ENCODE data around the gene SMYD2.

The SMYD2 gene

DNA sequence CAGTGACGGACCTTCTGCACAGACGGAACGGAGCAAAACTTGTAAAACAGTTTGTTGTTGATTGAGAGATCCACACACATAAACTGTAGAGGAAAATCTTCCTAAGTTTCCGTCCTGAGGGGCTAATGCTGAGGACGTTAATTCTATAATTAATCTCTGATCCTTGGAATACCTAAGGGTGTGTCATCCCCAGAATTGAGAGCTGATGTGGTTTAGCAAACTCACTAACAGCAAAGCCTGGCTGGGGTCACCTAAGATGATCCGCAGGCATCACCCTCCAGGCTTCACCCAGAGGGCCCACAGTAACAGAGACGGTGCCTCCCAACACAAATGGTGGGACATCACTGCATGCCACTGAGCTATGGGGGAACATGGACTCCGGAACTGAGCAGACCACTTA is 97.5 kb downstream of the SMYD2 start:
- no peak for DNase-seq (ENCODE audit: low read depth, low spot score)
- Histone ChIP-seq H3K27ac (ENCODE audit: low read length) (no peak overlapping the region), H3K4me3 (ENCODE audit: low read length) (no peak overlapping the region), H3K4me1 (ENCODE audit: control insufficient read depth, insufficient read depth, low read length) (0 out of 2 replicates have a peak, but pooled peaks cover 1% of the 10 kb centered on the region), H3K27me3 (ENCODE audit: control insufficient read depth, insufficient read depth, low read length) (no peaks in the 10 kb centered on the region), H3K9me3 (ENCODE audit: control insufficient read depth, insufficient read depth, low read length) (no peaks in the 10 kb centered on the region), H3K36me3 (ENCODE audit: control insufficient read depth, insufficient read depth, low read length) (peaks cover 9% of the 10 kb centered on the region)
- WGBS (ENCODE audit: insufficient coverage, insufficient read length), result no CpG with 5 or more reads among the region's 8 CpGs

DNA sequence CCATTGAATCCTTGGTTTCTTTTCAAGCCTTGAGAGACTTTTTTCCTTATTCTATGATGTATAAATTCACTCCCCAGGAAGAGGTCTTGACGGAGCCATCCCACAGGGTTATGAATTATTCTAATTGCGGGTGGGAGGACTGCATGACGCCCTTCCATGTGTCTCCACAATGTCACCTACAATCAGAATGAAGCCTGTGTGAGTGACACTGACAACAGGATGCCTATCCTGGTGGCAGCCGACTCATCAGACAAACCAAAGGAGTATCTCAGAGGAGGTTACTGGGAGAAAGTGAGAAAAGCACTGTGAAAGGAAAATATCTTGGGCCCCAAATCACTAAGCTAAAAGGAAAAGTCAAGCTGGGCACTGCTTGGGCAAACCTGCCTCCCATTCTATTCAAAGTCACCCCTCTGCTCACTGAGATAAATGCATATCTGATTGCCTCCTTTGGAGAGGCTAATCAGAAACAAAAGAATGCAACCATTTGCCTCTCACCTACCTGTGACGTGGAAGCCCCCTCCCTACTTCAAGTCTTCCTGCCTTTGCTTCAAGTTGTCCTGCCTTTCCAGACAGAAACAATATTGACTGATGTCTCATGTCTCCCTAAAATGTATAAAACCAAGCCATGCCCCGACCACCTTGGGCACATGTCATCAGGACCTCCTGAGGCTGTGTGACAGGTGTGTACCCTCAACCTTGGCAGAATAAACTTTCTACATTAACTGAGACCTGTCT is 98.4 kb downstream of the SMYD2 start:
- Histone ChIP-seq H3K27me3 (ENCODE audit: control insufficient read depth, insufficient read depth, low read length) (no peaks in the 10 kb centered on the region), H3K4me3 (ENCODE audit: low read length) (no peak overlapping the region), H3K27ac (ENCODE audit: low read length) (no peak overlapping the region), H3K36me3 (ENCODE audit: control insufficient read depth, insufficient read depth, low read length) (peaks cover 17% of the 10 kb centered on the region), H3K9me3 (ENCODE audit: control insufficient read depth, insufficient read depth, low read length) (no peaks in the 10 kb centered on the region), H3K4me1 (ENCODE audit: control insufficient read depth, insufficient read depth, low read length) (0 out of 2 replicates have a peak, but pooled peaks cover 1% of the 10 kb centered on the region)
- no peak for DNase-seq (ENCODE audit: low read depth, low spot score)
- WGBS (ENCODE audit: insufficient coverage, insufficient read length), result no CpG with 5 or more reads among the region's 6 CpGs

DNA sequence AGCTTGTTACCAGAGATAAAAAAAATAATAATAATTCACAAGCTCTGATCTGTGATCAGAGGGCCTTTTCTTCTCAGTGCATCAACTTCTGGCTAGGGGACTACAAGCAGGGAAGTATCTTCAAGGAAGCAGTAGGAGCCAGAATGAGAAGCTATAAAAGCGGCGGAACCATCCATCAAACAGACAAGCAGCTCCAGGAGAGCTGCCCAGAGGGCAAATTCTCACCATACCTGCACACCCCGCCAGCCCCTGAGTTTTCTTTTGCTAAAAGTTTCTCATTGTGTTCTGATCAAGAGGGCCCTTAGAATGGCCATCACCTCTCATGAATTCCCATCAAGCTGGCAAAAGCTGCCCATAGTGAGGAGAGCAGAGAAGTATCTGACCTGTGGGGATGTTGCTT is 99.4 kb downstream of the SMYD2 start:
- WGBS (ENCODE audit: insufficient coverage, insufficient read length), result no CpG with 5 or more reads among the region's 3 CpGs
- no peak for DNase-seq (ENCODE audit: low read depth, low spot score)
- Histone ChIP-seq H3K4me1 (ENCODE audit: control insufficient read depth, insufficient read depth, low read length) (0 out of 2 replicates have a peak, but pooled peaks cover 1% of the 10 kb centered on the region), H3K9me3 (ENCODE audit: control insufficient read depth, insufficient read depth, low read length) (no peaks in the 10 kb centered on the region), H3K27me3 (ENCODE audit: control insufficient read depth, insufficient read depth, low read length) (no peaks in the 10 kb centered on the region), H3K36me3 (ENCODE audit: control insufficient read depth, insufficient read depth, low read length) (peaks cover 17% of the 10 kb centered on the region), H3K27ac (ENCODE audit: low read length) (no peak overlapping the region), H3K4me3 (ENCODE audit: low read length) (no peak overlapping the region)

DNA sequence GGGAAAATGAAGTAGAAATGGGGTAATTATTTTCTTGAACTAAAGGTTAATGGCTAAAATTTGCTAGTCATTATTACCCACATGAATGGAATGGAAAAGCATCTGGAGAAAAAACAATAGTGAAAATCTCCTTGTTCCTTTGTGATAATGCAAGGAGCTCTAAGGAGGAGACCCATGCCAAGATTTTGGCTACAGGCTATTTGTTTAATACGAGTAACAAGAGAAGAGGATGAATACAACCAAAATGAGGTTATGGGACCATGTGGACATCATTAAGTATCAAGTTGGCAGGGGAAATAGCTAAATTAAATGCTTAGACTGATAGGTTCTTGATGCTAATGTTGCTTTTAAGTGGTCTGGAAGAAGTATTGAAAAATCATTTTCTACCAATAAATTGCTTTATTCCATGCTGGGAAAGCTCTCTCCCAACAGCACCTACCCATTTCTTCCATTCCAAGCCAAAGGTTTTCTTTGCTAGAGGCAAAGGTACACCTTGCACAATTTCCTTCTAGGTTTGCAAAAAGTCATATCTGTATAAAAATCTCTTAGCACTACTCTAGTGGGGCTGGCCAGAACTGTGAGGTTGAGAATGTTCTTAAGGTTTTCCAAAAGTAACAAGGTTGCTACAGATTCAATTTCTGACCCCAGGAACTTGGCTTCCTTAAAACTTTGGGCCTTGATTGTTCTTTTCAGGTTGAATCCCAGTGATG is 100.2 kb downstream of the SMYD2 start:
- Histone ChIP-seq H3K9me3 (ENCODE audit: control insufficient read depth, insufficient read depth, low read length) (no peaks in the 10 kb centered on the region), H3K36me3 (ENCODE audit: control insufficient read depth, insufficient read depth, low read length) (peaks cover 14% of the 10 kb centered on the region), H3K4me1 (ENCODE audit: control insufficient read depth, insufficient read depth, low read length) (0 out of 2 replicates have a peak, but pooled peaks cover 1% of the 10 kb centered on the region), H3K4me3 (ENCODE audit: low read length) (no peak overlapping the region), H3K27ac (ENCODE audit: low read length) (no peak overlapping the region), H3K27me3 (ENCODE audit: control insufficient read depth, insufficient read depth, low read length) (no peaks in the 10 kb centered on the region)
- DNase-seq (ENCODE audit: low read depth, low spot score), result no peak
- no CpG with 5 or more reads among the region's 1 CpG for WGBS (ENCODE audit: insufficient coverage, insufficient read length)

DNA sequence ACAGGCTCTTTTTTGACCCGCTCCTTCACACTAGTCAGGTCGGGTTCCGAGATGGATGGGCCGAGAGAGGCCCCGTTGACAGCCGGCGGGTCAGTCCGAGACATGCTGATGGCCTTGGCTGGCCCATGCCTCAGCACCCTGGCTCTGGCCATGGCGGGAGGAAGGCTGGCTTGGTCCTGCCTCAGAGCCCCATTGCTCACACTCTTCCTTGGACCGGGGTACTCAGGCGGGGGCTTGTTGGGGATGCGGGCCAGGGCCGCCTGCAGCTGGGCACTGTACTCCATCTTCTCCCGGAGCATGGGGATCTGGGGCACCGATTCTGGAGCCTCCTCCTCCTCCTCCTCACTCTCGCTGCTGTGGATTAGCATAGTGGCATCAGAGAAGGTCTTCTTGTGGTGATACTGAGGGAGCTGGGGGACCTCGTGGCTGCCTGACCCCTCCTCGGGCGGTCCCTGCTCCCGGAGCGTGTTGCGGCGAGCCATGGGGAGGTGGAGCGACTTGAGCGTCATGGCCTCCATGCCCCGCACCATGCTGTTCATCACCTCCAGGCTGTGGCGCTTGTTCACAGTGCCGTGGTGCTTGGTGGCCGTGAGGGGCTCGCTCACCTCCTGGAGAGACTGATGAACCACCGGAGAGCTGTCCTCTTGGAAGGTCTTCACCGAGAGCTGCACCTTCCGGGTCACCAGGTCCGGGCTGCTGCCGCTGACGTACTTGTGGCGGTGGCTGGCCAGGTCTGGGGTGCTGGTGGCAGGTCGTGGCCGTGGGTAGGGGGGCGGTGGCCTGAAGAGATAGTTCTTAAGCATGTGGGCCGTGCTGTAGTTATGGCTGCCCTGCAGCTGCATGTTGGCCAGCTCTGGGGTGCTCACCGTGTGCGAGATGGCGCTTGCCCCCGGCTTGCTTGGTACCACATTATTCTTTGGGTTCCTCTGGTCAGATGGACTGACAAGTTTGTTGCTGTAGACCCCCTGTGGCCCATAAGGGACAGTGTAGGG is 102.7 kb downstream of the SMYD2 start:
- Histone ChIP-seq H3K27ac (ENCODE audit: low read length) (no peak overlapping the region), H3K36me3 (ENCODE audit: control insufficient read depth, insufficient read depth, low read length) (peaks cover 14% of the 10 kb centered on the region), H3K4me3 (ENCODE audit: low read length) (no peak overlapping the region), H3K9me3 (ENCODE audit: control insufficient read depth, insufficient read depth, low read length) (no peaks in the 10 kb centered on the region), H3K27me3 (ENCODE audit: control insufficient read depth, insufficient read depth, low read length) (no peaks in the 10 kb centered on the region), H3K4me1 (ENCODE audit: control insufficient read depth, insufficient read depth, low read length) (0 out of 2 replicates have a peak, but pooled peaks cover 1% of the 10 kb centered on the region)
- no peak for DNase-seq (ENCODE audit: low read depth, low spot score)
- no CpG with 5 or more reads among the region's 45 CpGs for WGBS (ENCODE audit: insufficient coverage, insufficient read length)

DNA sequence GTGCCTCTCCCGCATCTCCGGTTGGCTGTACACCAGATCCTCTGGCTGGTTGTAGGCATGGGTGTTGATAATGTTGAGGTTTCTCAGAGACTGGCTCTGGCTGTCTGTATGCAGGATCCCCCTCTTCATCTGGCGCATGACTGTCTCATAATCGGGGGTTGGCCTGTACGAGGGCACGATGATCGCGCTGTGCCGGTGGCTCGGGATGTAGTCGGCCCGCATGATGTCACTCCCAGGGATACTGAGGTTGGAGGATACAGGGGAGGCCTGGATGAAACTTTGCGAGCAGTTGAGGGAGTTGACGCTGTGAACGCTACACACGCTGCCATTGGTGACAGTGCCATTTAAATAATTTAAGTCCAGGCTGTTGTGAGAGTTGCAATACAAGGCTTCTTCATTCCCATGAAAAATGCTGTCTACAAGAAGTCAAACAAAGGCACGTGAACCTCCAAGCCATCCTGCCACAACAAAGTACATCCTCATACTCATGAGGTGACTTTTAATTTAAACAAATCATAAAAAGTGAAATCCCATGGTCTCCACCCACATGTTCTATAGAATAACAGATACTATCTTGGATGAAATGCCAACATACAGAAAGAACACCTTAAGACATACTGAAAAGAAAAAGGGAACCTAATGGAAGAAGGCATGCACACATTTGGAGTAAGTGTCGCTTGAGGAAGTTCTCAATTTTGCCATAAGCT is 103.6 kb downstream of the SMYD2 start:
- no peak overlapping the region for H3K27ac ChIP-seq (ENCODE audit: low read length)
- no CpG with 5 or more reads among the region's 18 CpGs for WGBS (ENCODE audit: insufficient coverage, insufficient read length)
- H3K36me3 ChIP-seq (ENCODE audit: control insufficient read depth, insufficient read depth, low read length), result peaks cover 14% of the 10 kb centered on the region
- no peaks in the 10 kb centered on the region for H3K9me3 ChIP-seq (ENCODE audit: control insufficient read depth, insufficient read depth, low read length)
- no peak for DNase-seq (ENCODE audit: low read depth, low spot score)
- no peaks in the 10 kb centered on the region for H3K27me3 ChIP-seq (ENCODE audit: control insufficient read depth, insufficient read depth, low read length)
- no peak overlapping the region for H3K4me3 ChIP-seq (ENCODE audit: low read length)
- no peaks in the 10 kb centered on the region for H3K4me1 ChIP-seq (ENCODE audit: control insufficient read depth, insufficient read depth, low read length)

DNA sequence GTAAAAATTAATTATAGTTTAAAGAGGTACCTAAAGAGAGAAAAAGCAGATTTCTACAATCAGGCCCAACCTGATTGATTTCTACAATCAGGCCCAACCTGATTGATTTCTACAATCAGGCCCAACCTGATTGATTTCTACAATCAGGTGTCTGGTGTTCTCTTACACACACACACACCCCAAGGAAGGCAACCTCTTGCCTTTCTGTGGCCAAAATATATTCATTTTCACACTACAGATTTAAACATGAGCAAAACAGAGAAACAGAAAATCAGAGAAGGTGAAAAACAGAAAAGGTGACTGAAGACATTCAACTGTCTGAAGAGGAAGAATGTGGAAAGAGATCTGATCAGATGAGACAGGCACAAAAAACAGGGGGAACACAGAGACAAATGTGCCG is 104.5 kb downstream of the SMYD2 start:
- Histone ChIP-seq H3K27ac (ENCODE audit: low read length) (no peak overlapping the region), H3K9me3 (ENCODE audit: control insufficient read depth, insufficient read depth, low read length) (no peaks in the 10 kb centered on the region), H3K27me3 (ENCODE audit: control insufficient read depth, insufficient read depth, low read length) (no peaks in the 10 kb centered on the region), H3K4me1 (ENCODE audit: control insufficient read depth, insufficient read depth, low read length) (no peaks in the 10 kb centered on the region), H3K36me3 (ENCODE audit: control insufficient read depth, insufficient read depth, low read length) (peaks cover 14% of the 10 kb centered on the region), H3K4me3 (ENCODE audit: low read length) (no peak overlapping the region)
- no CpG with 5 or more reads among the region's 1 CpG for WGBS (ENCODE audit: insufficient coverage, insufficient read length)
- DNase-seq (ENCODE audit: low read depth, low spot score), result no peak

DNA sequence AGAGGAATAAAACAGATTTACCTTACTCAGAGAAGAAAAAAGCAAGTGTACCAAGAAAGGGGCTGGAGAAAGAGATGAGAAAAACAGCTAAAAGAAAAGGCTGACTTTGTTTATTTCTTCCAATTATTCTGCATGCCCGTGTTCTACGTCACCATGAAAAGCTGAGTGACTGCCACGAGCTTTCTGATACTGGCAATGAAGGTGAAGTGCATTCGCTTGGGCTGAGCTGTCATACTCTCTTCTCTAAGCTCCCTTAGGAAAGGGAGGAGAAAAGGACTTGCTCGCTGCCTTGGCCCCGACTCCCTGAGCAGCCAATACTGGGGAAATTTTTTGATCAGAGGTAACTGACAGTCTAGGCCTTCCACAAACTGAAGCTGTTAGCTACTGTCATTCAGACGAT is 105.4 kb downstream of the SMYD2 start:
- Histone ChIP-seq H3K4me3 (ENCODE audit: low read length) (no peak overlapping the region), H3K27ac (ENCODE audit: low read length) (no peak overlapping the region), H3K36me3 (ENCODE audit: control insufficient read depth, insufficient read depth, low read length) (peaks cover 14% of the 10 kb centered on the region), H3K9me3 (ENCODE audit: control insufficient read depth, insufficient read depth, low read length) (no peaks in the 10 kb centered on the region), H3K27me3 (ENCODE audit: control insufficient read depth, insufficient read depth, low read length) (no peaks in the 10 kb centered on the region), H3K4me1 (ENCODE audit: control insufficient read depth, insufficient read depth, low read length) (no peaks in the 10 kb centered on the region)
- DNase-seq (ENCODE audit: low read depth, low spot score), result no peak
- no CpG with 5 or more reads among the region's 7 CpGs for WGBS (ENCODE audit: insufficient coverage, insufficient read length)

Measured in iPS DF 6.9 (cell line).